HG02884 (cell line): ENCODE results near the gene SLC22A23.

ENCODE experiments used
- ATAC-seq: cut with Tn5 transposase; IDR thresholded peaks from one replicate; pipeline ENCODE4 v1.9.1; 2021; ENCODE audit warnings: mild to moderate bottlenecking, moderate library complexity; ENCODE audit not compliant: unreplicated experiment

SLC22A23 gene

GRCh38 chr6:3406891-3407809 lies 49.7 kb downstream of the SLC22A23 start:
- no peak for ATAC-seq

GRCh38 chr6:3406362-3406821 lies 50.5 kb downstream of the SLC22A23 start:
- no peak for ATAC-seq

DNA sequence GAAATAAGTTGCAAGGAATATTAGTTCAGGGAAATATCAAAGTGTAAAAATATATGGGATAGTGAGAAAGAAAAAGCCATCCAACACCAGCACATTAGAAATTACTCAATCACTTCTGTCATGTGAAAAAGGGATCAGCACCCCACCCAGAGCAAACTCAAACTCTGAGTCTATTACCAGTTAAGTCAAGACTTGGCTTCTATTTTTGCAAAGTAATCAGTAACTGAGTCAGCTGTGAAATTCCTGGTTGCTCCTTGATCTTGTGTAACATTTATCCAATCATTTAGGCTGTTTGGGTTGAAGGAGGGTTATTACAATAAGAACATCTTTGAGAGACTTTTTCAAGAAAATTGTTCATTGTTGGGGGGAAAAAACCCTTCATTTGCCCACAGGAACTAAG lies 51.2 kb downstream of the SLC22A23 start:
- no peak for ATAC-seq

DNA sequence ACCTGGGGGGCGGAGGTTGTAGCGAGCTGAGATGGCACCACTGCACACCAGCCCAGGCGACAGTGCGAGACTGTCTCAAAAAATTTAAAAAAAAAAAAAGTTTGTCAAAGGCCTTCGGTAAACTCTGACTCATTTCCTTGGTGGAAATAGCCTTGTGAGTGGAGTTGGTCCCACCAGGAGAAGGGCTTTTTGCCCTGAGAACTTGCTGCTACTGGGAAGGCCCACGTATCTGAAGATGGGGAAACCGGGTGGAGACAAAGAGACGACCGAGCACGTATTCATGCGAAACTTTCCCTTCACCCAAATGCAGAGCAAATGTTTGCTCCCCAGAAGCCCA lies 51.7 kb downstream of the SLC22A23 start:
- no peak for ATAC-seq

DNA sequence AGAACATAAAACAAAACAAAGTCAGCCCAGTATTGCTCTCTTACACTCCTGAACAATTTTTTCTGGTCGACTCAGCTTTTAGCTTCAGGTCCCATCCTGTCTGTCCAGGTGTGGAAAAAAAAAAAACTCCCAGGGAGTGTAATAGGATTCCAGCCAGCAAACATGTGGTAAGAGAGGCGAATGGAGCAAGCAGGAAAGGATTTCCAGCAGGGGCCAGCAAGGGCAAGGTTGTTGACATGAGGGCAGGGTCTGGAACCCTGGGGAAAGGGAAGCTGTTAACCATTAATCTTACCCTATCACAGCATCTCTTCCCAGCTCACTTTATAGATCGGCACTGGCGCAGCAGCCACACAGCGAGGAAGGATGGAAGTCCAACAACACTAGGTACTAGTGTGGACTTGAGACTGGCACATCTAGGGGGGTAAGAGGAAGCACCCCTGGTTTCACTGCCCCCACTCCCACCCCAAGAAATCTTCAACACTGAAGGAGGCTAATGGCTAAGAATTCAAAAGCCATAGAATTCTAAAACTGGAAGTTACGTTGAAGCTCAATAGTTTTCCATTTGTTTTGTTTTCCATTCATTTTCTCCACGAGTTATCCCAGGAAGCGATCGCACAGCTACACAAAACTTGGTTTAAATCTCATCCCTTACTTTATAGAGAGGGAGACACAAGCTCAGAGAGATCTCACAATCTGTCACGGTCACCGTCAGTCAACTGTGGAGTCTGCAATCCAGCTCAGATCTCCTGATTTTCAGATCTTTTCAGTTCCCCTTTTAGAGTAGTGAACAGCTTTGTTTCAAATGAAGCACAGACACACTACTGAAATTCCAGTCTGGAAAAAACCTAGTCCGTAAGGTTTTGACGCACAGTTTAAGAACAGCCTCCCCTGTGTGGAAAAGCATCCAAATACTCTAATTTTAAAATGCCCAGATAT lies 53.3 kb downstream of the SLC22A23 start:
- no peak for ATAC-seq

- no peak for ATAC-seq
Observed at GRCh38 chr6:3402310-3403237, 54.3 kb downstream of the SLC22A23 start.

GRCh38 chr6:3400162-3400561 lies 56.7 kb downstream of the SLC22A23 start:
- ATAC-seq: no peak

DNA sequence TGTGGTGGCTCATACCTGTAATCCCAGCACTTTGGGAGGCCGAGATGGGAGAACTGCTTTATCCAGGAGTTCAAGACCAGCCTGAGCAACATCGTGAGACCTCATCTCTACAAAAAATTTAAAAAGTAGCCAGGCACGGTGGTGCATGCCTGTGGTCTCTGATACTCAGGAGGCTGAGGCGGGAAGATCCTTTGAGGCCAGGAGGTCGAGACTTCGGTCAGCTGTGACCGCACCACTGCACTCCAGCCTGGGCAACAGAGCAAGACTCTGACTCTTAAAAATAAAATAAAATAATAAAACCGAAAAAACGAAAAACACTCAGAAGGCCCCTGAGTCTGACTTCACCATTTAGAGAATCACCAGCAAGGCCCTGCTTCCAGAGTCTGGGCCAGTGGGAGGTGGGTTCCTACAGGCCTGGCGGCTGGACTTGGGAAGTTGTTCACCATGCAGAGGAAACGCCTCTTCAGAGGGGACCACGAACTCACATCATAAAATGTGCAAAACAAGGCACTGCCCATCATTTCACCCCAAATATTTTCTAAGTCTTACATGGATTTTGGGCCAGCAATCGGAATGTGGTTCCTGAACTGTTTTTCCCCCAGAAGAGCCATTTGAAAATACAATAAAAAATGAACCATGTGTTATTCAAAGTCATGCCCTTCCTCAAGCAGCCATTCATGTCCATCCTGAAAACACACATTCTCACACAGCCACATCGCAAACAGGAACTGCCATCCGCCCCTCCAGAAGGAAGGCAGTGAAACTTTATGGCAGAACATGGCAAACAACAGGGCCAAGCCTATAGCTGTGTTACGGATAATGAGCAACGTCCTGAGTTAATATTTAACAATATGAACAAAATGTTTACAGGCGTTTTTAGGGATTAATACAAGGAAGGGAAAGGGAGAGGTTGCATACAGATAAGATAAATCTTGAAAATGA lies 57.8 kb downstream of the SLC22A23 start:
- ATAC-seq: no peak

DNA sequence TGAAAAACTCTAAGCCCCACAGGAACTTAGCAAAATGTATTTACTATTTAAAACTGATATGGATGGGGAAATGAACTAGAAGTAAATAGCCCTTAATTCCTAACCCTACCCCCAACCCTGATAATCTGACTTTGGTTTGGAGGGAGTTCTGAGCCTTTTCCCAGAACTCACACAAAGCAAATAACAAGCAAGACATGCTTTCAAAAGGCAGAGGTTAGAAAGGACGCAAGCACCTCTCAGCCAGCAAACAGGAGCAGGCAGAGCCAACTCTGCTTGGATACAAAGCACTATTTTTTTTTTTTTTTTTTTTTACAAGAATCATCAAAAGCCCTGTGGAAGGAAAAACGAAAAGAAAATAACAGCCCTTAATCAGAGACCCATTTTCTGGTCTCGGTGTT lies 58.7 kb downstream of the SLC22A23 start:
- no peak for ATAC-seq

GRCh38 chr6:3397229-3398164 lies 59.4 kb downstream of the SLC22A23 start:
- ATAC-seq: no peak

- no peak for ATAC-seq
Observed at GRCh38 chr6:3396503-3397180, 60.2 kb downstream of the SLC22A23 start.

DNA sequence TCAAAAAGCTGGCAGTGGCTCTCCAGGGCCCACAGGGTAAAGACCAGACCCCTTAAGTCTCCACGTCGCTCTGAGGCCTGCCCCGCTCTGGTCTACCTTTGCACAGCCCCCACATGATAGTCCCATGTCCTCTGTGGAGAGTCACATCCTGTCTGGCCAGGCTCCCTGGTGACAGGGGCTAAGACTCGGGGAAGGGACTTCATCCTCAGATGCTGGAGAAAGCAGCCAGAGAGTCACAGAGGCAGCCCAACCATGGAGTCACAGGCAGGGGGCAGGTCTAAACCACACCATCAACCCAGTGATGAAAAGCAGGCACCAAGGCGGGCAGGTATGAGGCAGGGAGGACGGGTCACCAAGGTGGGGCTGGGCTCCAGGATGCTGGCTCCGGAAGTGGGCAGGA lies 62.2 kb downstream of the SLC22A23 start:
- ATAC-seq: no peak

DNA sequence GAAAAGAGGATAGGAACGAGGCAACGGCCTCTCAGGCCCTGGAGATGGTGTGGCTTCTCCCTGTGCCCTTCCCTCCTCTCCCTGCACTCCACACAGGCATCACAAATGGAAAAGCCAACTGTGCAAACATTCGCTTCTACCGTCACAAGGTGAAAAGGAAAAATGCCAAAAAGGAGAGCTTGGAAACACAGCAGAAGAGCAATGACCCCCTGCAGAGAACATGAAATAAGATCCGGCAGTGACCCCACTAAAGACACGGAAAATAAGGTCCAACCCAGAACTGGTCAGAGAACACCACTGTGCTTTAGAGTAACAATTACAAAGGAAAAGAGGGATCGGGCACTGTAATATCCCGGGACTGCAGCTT lies 63.0 kb downstream of the SLC22A23 start:
- ATAC-seq: no peak

DNA sequence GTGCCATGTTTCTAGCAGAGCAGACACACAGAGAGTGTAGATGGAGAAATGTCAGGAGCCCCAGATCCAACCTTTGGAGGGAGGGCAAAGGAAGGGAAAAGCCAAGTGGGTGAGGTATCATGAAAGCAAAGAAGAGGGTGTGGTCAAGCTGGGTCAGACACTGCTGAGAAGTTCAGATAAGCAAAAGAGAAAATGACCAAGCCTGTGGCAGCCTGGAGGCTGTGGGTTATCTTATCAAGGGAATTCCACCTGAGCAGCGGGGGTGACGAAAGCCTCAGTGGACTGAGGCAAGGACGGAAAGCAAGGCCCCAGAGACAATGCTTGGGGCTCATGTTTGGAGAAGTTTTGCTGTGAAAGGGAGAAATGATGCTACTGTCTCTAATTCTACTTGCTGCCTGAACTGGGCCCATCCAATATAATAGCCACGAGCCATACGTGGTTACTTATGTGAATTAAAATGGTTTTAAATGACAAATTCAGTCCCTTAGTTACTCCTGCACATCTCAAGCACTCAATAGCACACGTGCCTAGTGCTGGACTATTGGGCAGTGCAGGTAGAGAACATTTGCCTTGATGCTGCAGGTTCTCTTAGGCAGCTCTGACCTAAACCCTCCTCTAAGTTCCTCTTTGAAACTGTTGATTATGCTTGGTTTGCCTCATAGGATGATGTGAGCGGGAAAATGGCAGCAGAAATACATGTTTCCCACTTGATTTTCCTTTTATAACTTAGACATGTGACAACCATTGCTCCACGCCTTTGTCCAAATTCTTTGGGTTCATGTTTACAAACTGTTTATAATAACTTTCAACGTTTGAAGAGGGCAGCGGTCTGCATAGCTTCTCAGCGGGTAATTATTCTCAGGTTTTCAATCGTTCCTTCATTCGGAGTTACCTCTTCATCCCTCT lies 63.7 kb downstream of the SLC22A23 start:
- ATAC-seq: no peak

DNA sequence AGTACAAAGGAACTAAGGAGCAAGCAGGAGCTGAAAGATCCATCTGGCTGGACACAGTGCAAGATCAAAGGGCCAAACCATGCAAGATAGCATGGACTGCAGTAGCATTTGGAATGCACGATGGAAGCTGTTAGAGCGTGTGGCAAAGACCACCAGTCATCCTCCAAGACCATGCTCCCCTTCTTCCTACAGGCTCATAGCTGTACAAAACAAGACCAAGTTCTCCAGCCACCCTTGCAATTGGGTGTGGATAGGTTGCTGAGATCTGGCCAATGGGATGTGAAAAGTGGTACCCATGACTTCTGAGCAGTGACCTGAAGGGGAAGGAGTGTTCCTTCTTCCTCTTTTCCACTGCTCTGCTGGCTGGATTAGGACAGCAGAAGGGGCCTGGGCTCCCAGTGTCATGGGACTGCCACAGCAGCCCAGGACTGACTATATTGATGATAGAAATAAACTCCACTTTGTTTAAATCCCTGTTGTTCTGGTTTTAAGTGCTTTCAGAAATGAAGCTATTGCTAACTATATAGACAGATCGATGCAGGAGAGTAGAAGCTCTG lies 64.9 kb downstream of the SLC22A23 start:
- ATAC-seq: no peak

GRCh38 chr6:3390698-3391097 lies 66.2 kb downstream of the SLC22A23 start:
- ATAC-seq: no peak
